ENCODE results near the gene CTSK.
"Not testable (repeated sequence)": the region's sequence is repeated elsewhere in the genome, so short reads cannot be mapped to it uniquely, and the experiment has no call there.

The CTSK gene

DNA sequence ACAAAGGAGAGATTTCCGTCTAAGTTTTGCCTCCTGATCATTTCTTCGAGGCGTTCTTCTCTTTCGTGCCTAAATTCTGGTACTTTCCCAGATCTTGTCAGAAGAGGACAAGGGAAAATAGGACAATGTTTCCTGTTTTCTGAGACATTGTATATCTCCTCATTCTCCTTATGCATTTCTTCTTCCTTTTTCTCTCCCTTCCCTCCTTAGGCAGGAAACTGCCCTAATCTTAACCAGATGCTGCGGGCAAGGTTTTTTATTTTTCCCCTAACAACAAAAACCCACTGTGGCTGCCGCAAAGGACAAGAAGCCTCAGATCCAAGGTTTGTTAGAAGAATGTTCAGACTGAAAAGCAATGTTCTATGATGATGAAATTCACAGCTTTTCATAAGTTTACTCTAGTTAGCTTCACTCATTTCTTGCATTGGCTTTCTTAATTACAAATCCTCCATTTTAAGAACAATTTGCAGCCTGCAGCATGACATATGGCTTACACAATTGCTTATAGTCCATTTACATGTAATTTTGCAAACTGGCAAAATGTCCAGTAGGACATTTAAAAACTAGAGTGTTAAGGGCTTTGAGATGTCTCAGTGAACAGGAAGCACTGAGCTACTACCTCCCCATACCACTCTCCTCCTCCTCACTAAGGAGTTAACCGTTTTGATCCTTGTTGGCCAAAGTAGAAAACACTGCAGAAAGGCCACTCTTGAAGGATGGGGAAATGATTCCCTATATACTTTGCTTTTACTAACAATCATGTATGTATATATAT lies 624 bp downstream of the CTSK start:
- no peak for DNase-seq (ENCODE audit: low read depth in 2 of 2, low spot score in 1 of 2)

DNA sequence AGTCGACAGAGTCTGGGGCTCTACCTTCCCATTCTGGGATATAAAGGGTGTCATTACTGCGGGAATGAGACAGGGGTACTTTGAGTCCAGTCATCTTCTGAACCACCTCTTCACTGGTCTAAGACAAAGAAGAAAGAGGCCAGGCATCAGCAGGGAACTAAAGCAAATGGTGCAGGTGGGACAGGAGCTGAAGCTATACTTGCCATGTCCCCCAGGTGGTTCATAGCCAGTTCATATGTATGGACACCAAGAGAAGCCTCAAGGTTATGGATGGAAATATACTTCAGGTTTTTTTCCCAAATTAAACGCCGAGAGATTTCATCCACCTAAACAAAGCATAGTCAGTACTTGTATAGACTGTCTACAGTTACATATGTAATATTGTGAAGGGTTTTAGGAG lies 2.2 kb downstream of the CTSK start:
- no peak for DNase-seq (ENCODE audit: low read depth in 2 of 2, low spot score in 1 of 2)

DNA sequence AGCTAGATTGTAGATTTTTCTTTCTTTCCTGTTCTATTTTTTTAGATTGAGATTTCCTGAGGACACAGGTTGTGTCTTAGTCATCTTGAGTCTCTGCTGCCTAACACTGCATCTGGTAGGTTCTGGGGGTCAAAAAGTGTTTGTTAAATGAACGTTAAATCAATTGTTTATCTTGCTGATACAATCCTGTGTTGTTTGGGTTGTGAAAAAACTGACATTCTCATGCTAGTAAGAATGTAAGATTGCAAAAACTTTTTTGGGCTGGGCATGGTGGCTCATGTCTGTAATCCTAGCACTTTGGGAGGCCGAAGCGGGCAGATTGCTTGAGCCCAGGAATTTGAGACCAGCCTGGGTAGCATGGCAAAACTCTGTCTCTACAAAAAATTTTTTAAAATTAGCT lies 3.4 kb downstream of the CTSK start:
- DNase-seq (ENCODE audit: low read depth in 2 of 2, low spot score in 1 of 2) = no peak

DNA sequence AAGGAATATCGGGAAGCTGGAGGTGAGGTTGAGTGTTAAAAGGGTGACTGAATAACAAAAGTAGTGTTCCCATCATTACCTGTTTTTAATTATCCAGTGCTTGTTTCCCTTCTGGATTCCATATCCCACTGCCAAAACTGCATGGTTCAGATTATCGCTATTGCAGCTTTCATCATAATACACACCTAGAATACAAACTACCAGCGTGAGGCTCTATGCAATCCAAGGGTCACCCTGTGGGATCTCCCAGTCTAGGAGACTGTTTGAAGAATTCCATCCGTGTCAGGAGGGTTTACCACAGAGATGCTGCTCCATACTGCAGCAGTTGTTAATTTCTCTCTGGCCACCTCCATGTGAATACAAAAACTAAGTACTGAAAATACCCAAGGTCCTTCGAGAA lies 9.0 kb downstream of the CTSK start:
- DNase-seq (ENCODE audit: low read depth in 2 of 2, low spot score in 1 of 2) = no peak

- DNase-seq (ENCODE audit: low read depth in 2 of 2, low spot score in 1 of 2) = no peak
Observed at GRCh38 chr1:150798525-150798924, 9.5 kb downstream of the CTSK start.

DNA sequence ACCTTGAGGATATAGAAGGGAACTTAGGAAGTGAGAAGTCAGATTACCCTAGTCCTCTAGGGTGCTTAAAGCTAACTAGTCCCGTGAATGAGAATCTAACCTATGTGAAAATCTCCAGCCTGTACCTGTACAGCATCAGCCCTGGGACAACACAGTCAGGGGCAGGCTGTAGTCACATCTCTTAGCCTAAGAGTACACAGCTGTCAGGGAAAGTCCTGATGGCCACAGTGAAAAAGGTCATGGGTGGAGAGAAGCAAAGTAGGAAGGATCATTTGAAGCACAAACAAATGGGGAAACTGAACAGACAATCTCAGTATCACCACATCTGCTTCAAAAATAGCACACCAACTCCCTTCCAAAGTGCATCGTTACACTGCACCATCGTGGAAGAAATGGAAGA lies 11.7 kb downstream of the CTSK start:
- DNase-seq (ENCODE audit: low read depth in 2 of 2, low spot score in 1 of 2) = no peak

- not testable (repeated sequence) for DNase-seq (ENCODE audit: low read depth in 2 of 2, low spot score in 1 of 2)
Observed at GRCh38 chr1:150793778-150794177, 14.3 kb downstream of the CTSK start.

- DNase-seq (ENCODE audit: low read depth in 2 of 2, low spot score in 1 of 2) = no peak
Observed at GRCh38 chr1:150793221-150793620, 14.8 kb downstream of the CTSK start.

DNA sequence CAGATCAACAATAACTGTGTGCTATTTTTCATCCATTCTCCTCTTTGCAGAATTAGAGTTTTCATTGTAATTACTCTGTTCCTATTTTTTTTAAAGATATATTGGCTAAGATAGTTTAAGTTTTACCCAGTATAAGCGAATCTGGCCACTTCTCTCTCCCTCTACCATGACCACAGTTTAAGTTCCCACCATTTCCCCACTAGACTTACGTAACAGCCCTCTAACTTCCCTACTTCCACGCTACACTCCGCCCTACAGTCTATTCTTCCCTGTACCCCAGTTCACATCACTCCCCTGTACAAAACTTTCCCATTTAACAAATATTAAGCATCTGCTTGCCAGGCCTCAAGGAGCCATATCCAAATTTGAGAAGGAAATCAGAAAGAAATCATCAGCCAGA lies 16.5 kb downstream of the CTSK start:
- no peak for DNase-seq (ENCODE audit: low read depth in 2 of 2, low spot score in 1 of 2)

DNA sequence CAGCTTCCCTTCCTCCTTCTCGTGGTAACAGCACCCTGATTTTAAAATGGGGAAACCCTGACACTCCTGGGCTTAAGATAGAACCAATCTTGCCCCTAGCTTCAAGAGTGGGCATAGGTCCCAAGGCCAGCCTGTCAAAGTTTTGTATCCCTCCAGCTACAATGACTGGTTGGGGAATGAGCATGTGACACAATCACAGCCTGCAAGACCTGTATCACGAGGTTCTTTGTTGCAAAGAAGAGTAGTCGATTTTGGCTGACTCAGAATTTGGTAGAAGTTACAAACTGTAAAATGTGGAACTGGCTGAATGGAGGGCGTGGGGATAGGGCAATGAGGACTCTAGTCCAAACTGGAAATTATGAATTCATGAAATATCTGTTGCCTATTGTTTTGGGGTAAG lies 18.7 kb downstream of the CTSK start:
- no peak for DNase-seq (ENCODE audit: low read depth in 2 of 2, low spot score in 1 of 2)

GRCh38 chr1:150788946-150789345 lies 19.1 kb downstream of the CTSK start:
- no peak for DNase-seq (ENCODE audit: low read depth in 2 of 2, low spot score in 1 of 2)

DNA sequence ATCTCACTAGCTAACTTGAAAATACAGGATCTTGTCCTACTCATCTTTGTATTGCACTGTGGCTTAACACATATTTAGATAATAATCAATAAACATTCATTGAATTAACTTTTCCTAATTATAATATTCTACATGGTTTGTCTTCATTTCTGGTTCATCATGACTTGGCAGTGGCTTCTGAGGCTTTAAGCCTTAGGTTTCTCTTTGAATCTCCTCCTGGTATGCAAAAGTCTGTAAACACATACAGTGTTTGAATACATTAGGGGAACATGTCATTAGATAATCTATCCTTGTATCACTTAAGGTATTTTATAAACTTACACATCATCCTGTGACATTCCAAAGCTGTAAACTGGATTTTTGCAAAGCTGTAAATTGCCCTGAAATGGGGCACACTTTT lies 20.6 kb downstream of the CTSK start:
- no peak for DNase-seq (ENCODE audit: low read depth in 2 of 2, low spot score in 1 of 2)

- no peak for DNase-seq (ENCODE audit: low read depth in 2 of 2, low spot score in 1 of 2)
Observed at GRCh38 chr1:150780510-150780909, 27.6 kb downstream of the CTSK start.

DNA sequence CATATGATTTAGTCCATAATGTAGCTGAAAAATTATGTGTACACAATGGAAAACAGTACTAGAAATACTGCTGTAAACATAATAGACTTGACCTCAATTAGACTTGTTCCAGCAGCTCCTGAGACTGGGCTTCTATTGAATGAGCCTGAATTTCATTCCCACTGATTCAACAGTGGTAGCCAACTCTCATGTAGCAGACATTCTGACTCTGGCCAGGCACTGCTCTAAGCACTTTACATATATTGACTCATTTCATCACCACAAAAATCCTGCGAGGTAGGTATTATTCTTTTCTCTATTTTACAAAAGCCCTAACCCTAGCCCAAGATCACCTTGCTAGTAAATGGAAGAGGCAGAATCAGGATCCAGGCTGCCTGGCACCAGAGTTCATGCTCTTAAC lies 29.7 kb downstream of the CTSK start:
- DNase-seq (ENCODE audit: low read depth in 2 of 2, low spot score in 1 of 2) = no peak

GRCh38 chr1:150777544-150777943 lies 30.5 kb downstream of the CTSK start:
- no peak for DNase-seq (ENCODE audit: low read depth in 2 of 2, low spot score in 1 of 2)

DNA sequence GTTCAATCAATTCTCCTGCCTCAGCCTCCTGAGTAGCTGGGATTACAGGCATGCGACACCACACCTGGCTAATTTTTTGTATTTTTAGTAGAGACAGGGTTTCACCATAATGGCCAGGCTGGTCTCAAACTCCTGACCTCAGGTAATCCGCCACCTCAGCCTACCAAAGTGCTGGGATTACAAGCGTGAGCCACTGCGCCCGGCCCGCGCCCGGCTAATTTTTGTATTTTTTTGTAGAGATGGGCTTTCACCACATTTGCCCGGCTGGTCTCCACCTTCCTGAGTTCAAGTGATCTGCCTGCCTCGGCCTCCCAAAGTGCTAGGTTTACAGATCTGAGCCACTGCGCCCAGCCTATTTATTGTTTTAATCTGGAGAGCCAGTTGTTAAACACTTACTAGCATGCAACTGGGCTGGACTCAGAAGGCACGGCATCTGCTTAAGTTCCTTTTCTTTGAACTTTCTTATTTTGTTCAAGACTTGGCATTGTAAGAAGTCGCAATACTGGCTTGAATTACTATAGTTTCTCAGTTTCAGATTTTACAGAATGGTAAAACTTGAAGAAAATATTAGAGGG lies 32.0 kb downstream of the CTSK start:
- DNase-seq (ENCODE audit: low read depth in 2 of 2, low spot score in 1 of 2) = not testable (repeated sequence)

DNA sequence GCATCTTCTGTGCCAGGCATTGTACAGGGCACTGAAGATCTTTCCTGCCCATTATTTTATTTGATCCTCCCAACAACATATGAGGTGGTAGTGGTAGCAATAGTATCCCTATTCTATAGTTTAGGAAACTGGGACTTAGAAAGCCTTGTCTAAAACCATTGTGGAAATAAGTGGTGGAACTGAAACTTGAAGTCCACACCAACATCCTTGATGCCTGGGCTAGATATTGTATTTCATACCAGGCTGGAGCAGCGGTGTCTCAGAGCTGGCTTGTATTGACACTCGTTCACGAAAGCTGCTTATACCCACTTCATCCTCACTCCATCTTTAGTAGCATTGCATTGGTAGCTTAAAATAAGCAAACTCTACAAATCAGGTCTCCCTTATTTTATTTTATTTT lies 32.8 kb downstream of the CTSK start:
- no peak for DNase-seq (ENCODE audit: low read depth in 2 of 2, low spot score in 1 of 2)

DNA sequence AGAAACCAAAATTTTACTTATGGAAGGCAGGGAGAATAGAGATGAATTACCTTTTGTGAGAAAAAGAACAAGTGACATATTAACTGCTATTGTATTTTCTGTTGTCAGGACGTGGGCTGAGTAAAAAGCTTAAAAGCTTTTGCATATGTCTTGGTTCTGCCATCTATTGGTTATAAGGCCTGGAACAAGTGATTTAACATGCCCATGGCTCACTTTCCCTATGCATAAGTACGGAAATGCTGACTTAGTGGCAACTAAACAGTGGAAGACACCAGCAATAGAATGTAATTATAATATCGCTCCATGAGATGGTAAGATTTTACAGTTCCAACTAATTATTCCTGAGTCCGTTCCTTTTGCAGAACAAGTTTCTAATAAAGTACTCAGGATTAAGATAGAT lies 35.7 kb downstream of the CTSK start:
- no peak for DNase-seq (ENCODE audit: low read depth in 2 of 2, low spot score in 1 of 2)

- not testable (repeated sequence) for DNase-seq (ENCODE audit: low read depth in 2 of 2, low spot score in 1 of 2)
Observed at GRCh38 chr1:150767704-150768103, 40.4 kb downstream of the CTSK start.

- not testable (repeated sequence) for DNase-seq (ENCODE audit: low read depth in 2 of 2, low spot score in 1 of 2)
Observed at GRCh38 chr1:150765977-150766301, 42.1 kb downstream of the CTSK start.

GRCh38 chr1:150765296-150765976 lies 42.6 kb downstream of the CTSK start, which contains the start of gene CTSS:
CTSS (minus strand) TSS chr1:150765778; CDS start chr1:150764763, 1,015 bp downstream.
- DNase-seq (ENCODE audit: low read depth in 2 of 2, low spot score in 1 of 2) = no peak

DNA sequence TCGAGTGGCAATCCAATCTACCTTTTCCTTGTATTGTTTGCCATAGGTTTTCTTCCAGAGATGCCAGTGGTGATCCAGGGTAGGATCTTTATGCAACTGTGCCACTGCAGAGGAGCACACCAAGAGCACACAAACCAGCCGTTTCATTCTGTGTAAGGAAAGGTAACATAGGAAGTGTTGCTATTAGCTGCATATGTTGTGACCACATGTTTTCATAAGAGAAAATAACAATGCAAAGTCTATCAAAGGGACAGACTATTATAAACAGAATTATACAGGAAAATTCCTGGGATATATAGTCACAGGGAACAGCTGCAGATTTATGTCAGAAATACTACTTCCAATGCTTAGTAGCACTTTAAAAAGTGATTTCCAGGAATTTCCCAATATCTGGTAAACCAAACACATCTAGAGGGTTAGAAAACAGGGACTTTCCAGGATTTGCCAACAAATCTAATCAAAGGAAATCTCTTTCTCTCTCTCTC lies 43.4 kb downstream of the CTSK start:
- DNase-seq (ENCODE audit: low read depth in 2 of 2, low spot score in 1 of 2) = no peak

Measured in stimulated activated CD8-positive, alpha-beta memory T cell treated with anti-CD3 and anti-CD28 coated beads, Interleukin-4, amount 100 ng/mL, for 4 hours (primary cell).